GM19328 (cell line): Measurements from ENCODE around the gene TAF1B.

Experiments used
- ATAC-seq: cut with Tn5 transposase; IDR thresholded peaks from one replicate; pipeline ENCODE4 v1.9.1; 2021; ENCODE audit warnings: mild to moderate bottlenecking, moderate library complexity; ENCODE audit not compliant: unreplicated experiment

TAF1B gene

DNA sequence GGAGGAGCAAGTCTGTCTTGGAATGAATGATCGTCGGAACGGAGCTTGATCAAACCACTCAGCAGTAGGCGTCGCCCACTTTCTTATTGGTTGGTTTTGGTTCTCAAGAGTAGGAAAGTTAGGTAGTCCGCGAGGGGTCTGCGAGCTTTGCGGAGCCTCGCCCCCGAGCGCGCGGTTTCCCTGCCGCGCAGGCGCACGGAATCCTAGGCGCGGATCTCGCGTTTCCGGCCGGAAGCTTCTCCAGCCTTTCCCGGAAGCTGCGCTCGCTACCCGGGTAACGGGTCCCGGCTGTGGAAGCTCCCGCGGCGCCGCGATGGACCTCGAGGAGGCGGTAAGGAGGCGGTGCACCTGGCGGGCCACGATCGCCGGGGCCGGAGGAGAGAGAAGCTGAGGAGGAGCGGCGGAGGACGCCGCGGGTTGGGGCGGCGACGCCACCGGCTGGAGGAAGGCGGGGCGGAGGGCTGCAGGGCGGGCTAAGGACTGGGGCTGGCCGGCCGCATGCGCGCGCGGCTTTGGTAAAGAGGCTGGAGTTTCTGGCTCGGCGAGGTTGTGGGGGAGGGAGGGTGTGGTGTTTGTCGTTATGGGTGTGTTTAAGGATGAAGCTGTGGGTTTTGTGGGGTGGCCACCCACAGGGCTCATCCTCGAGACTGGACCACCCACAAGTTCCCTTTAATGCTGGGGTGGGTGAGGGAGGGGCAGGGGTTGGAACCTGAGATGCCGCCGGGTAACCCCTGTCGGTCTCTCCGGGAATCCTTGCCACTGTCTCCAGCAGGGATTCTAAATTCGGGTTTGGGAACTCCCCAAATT, at the start of gene TAF1B:
TSS of gene TAF1B (plus strand) at position 246 of the 807 bp plus-strand sequence. CDS start at position 314, 68 bp downstream.
- ATAC-seq: peak; percentile 75

DNA sequence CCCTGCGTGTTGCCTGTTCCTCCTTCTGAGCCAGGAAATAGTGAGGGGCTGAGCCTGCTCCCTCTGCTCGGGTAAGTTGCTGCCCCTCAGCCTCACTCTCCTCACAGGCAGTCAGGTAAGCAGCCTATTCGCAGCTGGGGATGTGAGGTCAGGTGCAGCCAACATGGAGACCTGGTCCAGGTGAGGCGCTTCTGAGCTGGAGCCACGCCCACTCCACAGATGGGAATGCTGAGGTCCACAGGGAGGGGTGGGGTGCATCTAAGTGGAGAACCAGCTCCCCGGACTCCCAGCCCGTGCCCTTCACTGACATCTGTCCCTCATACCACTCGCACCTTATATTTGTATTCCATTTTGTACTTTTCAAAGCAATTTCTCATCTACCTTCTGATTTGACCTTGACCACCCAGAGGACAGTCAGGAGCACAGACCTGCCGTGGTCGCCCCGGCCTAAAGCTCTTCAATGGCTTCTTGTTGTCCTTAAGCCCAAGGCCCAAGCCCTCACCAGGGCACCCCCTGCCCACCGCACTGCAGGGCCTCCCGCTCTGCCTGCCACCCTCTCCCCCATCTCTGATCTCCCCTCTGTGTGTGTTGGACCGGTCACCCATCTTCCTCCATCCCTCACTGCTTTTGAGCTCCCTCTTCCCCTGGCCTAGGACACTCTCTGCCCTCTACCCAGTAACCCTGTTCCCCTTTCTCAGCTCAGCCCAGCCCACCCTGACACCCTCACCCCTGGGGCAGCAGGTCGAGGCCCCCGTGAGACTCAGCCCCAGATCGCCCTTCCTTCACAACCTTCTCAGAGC, 49.2 kb upstream of the TAF1B start:
- no peak for ATAC-seq

DNA sequence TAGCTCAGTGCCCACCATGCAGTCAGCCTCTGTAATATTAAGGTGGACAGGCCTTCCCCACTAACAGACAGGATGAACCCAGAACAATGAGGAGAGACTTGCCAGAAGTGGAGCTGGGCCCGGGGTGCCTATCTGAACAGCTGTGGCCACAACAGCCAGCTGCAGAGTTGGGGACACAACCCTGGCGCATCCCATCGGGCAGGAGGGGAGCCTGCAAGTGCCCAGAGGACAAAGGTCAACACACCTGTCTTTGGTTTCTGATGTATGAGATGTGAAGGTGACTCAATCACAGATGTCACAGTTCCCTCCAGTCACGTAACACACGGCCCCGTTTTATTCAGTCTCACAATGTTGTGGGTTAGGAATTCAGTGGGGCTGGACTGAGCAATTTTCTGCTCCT, 48.2 kb upstream of the TAF1B start:
- ATAC-seq: no peak

DNA sequence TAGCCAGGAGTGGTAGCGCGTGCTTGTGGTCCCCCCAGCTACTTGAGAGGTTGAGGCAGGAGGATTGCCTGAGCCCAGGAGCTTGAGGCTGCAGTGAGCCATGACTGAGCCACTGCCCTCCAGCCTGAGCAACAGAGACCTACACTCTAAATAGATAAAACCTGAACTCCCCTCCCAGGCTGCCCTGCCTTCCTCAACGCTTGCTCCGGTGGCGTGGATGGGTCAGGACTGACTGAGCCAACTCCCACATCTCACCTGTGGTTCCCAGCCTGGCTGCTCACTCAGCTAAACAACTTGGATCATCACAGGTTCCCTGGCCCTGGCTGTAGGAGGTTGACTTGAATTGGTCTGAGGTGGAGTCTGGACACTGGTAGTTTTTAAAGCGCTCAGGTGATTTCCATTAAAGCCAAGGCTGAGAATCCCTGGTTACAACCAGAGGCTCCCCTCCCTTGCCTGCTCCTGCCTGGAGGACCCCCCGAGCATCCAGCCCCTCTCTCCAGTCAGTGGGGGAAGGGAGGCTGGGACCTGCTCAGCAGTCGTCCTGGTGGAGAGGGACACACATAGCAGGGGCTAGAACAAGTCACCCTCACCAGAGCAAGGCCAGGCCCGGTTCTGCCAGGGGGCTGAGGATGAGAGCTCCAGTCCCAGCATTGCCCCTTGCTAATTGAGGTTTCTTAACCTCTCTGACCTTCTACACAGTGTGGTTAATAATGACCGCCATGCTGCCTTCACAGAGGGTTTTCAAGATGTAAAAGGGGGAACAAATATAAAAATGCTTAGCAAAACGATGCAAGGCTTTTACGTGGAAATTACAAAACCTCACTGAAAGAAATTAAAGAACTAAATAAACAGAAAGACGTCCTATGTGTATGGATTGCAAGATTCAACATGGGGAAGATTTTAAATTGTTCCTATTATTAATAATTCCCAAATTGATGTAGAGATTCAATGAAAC, 46.9 kb upstream of the TAF1B start:
- ATAC-seq: no peak

DNA sequence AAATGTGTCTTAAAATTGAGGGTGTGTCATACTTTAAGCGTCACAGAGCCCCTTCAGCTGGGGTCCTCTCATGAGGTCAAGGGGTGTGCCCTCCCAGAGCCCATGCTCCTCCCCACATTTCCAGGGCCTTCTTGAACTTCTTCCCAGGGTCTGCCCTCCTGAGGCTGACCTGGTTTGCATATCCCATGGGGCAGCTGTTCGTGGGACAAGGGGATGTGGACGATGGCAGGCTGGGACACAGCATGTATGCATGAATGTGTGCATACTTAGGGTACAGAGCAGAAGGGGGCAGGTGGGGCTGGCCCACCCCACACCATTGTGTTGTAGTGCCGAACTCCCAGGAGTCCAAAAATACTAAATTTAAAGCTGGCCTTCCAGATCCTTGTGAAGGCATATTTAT, 46.2 kb upstream of the TAF1B start:
- no peak for ATAC-seq

DNA sequence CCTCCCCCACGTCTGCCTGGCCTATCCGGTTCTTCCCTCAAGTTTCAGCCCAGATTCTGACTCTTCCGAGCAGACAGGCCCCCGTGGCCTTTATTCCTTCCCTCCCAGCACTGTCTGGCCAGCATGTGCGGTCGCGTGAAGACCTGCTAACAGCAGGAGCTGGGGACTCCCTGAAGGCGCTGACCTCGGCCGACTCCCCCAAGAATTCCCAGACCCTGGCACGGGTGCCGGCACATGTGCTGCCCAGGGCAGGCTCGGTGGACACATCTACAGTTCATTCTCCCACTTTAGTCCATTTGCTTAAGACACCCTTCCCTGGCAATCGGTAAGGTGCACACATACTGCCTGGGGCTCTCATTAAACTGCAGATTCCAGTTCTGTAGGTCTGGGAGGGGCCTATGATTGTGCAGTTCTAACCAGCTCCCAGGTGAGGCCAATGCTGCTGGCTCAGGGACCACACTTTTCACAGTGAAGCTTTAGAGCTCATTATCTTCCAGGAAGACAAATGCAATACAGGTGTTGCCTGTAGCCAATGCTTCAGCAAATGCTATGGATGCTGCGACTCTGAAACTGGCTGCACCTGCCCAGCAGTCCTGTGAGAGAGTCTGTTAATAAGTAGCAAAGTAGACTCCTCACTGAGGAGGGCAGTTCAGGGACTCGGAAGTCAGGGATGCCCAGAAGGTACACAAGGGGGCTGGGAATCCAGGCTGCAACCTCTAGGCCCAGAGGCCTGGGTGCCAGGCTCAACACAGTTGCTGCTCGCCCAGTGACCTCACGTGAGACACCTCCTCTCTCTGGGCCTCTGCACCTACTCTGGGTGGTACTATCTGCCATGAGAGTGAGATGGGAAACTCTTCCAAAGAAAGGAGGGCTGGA, 45.4 kb upstream of the TAF1B start:
- ATAC-seq: no peak

DNA sequence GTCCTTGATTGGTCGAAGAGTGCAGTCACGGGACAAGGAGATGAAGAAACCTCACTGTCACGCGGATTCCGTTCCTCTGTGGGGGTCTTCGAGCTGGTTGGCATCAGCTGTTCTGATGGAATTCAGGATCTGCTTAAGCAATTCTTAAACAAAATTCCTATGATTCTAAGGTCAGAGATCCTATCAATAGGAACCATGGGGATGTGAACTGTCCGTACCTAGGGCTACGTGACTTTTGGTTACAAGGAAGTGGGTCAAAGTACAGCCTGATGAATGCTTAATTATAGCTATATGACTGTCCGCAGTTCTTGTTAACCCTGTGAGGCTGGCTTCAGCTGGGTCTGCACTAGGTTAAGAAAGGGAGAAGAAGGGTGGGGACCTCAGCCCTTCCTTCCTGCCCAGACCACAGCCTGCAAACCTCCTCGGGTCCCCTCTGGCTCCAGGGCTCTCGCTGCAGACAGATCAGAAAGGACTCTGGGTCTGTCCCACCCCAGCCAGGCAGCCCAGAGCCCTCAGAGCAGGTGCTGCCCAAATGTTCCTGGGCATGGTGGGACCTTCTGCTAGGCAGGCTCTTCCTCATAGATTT, 44.2 kb upstream of the TAF1B start:
- ATAC-seq: no peak

DNA sequence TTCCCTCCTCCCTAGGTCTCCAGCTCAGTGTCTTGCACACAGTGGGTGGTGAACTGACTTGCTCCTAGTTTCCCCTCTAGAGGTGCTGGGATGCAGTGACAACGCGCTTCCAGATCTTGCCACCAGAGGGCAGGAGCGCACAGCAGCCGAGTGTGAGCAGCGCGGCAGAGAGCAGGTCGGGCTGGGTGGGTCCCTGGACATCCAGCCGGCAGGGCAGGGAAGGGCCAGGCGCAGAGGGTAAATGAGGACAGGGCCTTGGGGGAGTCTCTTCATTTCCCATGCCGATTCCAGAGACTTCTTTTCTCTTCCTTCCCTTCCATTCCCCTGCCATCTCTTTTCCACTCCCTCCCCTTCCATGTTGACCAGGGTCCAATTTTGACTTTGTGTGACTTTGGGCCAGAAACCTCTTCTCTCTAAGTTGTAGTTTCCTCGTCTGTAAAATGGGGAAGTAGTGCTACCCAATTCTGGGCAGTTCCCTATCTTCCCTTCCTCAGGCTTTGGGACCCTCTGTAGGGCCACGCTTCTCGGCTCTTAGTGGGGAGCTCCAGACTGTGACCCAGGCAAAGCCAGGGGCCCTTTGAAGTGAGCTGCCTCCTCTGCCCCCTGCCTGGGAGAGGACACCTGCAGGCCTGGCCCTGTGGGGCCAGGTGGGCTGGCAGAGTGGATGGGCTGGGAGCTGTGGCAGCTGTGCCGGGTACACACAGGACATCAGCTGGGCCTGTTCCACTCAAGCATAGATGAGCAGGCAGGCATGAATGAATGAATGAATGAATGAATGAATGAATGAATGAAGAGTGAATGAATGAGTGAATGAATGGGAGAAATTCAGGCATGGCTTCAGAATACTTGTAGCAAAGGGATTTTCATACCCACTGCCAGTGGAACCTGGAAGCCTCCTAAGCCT, 43.3 kb upstream of the TAF1B start:
- peak; percentile 81 for ATAC-seq

DNA sequence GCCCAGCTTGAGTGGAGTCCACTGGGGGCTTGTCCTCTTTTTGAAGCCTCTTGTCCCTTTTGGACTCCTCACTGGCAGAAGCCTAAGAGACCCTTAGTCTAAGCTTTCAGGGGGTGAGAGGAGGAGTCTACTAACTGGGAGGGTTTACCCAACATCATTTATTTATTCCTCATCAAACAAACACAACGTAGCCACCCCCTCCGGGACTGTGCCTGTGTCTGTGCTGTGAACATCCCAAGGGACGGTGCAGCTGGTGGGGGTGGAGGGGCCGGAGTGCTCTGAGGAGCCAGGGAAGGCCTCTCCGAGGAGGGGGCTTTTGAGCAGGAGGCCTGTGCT, 42.7 kb upstream of the TAF1B start:
- no peak for ATAC-seq

DNA sequence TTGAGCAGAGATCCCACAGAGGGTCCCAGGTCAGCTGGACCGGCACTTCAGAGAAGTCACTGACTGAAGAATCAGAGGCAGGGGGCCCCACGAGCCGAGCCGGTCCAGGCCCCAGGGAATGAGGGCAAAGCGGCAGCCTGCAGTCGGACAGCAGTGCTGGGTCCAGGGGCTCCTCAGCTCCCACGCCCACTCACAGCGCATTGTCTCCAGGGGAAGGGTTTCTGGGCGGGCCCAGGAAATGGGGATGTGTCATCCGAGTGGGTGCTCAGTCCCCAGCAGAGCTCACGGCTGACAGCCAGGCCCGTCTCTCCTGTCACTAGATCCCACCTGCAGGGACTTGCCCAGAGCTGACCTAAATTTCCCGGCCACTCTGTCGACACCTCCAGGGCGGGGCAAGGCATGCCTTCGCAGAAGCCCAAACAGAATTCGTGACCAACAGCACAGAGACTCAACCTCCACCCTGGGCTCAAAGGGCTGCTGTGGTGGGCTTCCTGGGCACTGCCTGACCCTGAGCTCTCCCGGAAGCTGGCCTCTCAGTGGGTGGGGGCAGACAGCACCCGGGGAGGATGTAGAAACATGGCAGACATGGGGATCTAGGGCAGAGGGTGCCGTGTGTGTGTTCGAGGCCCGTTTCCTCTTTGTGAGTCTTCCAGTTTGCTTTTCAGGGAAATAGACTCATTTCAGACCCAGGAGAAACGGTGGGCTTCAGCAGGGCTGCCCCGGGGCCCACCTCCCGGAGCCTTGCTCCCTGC, 42.1 kb upstream of the TAF1B start:
- no peak for ATAC-seq

DNA sequence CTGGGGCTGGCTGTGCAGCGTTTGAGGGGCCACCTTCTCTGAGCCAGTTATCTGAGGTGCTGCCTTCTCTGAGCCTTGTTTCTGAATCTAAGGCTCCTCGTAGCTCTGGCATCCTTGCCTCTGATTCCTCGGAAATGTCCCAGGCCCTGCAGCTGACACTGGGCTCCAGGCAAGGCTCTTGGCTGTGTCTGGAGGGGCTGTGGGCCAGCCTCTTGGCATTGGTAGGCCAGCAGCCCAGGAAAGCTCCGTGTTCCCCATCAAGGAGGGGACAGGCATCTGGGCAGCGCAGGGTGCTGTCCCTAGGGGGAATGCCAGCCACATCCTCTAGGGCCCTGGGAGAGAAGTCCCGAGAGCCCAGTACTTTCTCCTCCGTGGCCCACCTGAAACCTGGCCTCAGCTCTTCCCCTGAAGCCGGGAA, 40.7 kb upstream of the TAF1B start:
- ATAC-seq: no peak

DNA sequence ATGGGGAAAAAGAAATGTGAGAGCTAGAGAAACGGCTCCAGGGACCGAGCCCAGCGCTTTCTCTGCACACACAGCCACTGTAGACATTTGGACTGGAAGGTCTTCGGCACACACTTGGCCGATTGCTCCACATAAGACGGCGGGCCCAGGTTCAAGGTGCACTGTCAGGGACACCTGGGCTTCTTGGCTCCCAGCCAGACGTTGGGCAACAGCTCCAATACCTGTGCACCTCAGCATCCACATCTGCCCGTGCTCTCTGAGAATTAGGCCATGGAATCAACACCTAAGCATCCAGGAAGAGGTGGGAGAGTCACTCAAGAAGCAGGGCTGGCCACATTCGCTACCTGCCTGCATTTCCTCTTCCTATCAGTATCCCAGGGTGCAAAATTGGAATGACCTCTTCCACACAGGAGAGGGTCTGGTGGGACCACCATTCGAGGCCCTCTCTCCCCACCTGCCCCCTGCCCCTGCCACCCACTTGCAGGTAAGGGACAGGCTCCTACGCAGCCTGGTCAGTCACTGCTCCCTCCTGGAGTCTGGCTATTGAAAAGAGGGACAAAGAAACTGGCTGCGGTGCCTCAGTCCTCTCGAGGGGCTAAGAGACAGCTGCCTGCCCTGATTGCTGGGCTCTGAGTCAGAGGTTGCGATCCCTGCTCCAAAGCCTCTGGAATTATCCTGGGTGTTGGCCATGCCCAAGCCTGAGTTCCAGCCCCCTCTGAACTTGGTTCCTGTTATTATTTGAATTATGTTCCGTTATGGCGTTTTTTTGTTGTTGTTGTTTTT, 40.1 kb upstream of the TAF1B start:
- no peak for ATAC-seq

DNA sequence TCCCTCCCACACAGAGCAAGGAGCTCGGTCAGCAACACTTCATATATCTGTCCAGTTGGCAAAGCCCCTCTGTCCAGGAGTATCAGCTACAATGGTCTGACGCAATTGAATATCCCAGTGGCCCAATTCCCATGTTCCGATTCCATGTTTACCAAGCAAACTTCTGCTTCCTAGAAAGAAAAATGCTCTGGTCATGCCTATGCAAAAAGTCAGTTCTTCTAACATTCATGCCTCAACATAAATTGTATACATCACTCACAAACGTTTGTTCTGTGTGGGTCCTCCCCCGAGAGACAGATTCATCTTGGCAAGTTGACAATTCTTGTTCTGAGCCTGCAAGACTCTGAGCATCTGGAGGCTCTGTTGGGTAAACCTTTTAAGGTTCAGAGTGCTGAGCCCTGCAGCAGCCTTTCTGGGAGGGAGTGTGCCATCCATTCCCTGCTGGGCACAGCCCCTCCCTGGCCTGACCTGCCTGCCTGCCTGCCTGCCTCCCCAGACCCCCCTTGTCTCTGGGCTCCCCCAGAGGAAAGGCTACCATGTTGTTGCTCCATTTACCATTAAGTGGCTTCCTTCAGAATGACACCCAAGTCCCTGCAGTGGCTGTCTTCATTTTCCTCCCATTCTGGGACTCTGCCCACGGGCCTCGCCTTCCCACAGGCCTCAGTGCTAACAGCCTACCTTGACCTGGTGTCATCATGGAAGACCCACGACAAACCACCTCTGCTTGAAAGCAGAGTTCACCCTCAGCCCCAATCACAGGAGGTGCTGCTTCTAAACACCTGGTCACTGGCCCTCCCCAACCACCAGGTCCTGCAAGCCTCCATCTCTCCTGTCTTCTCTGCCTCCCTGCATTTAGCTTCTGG, 37.6 kb upstream of the TAF1B start:
- ATAC-seq: no peak

DNA sequence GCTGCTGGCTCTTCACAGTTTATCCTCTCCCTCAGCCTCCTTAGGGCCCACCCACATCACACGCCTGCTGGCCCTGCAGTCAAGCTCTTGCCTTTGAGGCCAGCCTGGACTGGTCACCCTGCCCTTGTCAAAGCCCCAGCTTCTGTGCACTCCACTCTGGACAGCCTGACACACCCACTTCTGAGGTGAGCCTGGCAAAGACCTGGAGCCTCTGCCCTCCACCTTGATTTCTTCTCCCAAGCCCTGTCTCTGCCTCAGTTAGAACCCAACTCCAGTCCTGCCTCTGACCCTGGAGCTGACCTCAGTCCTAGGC, 37.0 kb upstream of the TAF1B start:
- no peak for ATAC-seq

DNA sequence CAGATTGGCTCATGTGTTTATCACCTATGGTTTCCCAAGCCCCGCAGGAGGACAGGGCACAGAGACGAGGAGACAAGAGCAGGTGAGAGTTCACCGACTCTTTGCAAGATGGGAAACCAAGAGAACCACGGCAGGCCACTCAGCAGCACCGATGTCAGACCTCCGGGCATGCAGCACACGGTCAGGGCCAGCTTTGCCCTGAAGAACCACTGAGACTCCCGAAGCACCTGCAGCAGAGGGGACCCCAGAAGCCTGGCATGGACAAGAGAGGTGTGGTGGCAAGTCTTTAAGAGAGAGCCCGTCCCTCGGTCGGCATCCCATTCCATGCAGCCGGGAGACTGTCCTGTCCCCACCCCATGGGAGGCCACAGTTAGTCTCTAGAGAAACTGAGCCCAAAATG, 36.6 kb upstream of the TAF1B start:
- ATAC-seq: no peak

DNA sequence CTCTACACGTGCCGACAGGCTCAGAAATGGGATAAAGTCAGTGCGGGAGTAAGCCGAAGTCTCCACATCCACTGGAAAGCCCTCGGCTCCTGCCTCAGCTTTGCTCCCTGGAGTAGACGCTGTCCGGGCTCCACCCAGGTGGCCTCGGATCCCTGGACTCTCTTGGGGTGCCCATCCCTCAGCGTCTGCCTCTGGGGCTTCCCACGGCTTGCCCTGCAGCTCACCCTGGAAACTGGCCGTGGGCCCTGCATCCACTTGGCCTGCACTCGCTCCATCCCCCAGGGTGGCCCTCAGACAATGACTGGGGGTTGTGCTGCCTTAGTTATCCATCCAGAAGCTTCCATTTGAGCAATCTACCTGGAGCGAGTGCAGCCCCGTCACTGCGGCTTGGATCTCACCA, 36.2 kb upstream of the TAF1B start:
- ATAC-seq: no peak
